Lower lobe of right lung (tissue), 2 donors: ENCODE results near the gene STRA8. TPM values are rescaled to one million over a fixed set of nuclear protein-coding genes. Genes with fewer than 3 reads are reported as not detected.

Experiments used
- ATAC-seq, 2 donors: fragments of 200-7000 bp; cut with Tn5 transposase; one replicate each; pipeline ENCODE4 v1.9.1; 2020 to 2022; ENCODE audit warnings: mild to moderate bottlenecking in 2 of 2, moderate library complexity in 2 of 2
- DNase-seq: peaks from one replicate; pipeline ENCODE4 v3.0.0-alpha.2; 2020
- H3K27ac ChIP-seq: fragments of 200-600 bp; one replicate; pipeline ENCODE4 v1.8.0; 2022
- H3K27me3 ChIP-seq: fragments of 200-600 bp; one replicate; pipeline ENCODE4 v1.8.0; 2022; ENCODE audit warnings: low read depth
- H3K36me3 ChIP-seq: fragments of 200-600 bp; one replicate; pipeline ENCODE4 v1.8.0; 2022; ENCODE audit warnings: mild to moderate bottlenecking
- H3K4me1 ChIP-seq: fragments of 200-600 bp; one replicate; pipeline ENCODE4 v1.8.0; 2022
- H3K4me3 ChIP-seq: fragments of 200-600 bp; one replicate; pipeline ENCODE4 v1.8.0; 2022; ENCODE audit warnings: mild to moderate bottlenecking
- H3K9me3 ChIP-seq: fragments of 200-600 bp; one replicate; pipeline ENCODE4 v1.8.0; 2022
- CTCF ChIP-seq: fragments of 200-600 bp; IDR thresholded peaks from one replicate; pipeline ENCODE4 v1.8.0; 2022; ENCODE audit warnings: antibody characterized with exemption, mild to moderate bottlenecking
- intact Hi-C: fragments of 100-400 bp; cut with DNase I; formaldehyde crosslinking; loops from one replicate; pipeline ENCODE4 v1.11.0; 2022
- total RNA-seq: library from RNA; stranded (reverse); fragmentation: NEBNext Ultra II Directional; extraction: Animal tissue kit (Norgen Biotek cat#: 25700); gene quantifications from one replicate; pipeline ENCODE4 v1.2.1, GENCODE V29; 2021
- donor health status: DM: no; HTN: yes; CAD: no; lungs with severe emphysema.

STRA8 gene
- total RNA-seq, 1 donor from 2014 or later, result not detected

DNA sequence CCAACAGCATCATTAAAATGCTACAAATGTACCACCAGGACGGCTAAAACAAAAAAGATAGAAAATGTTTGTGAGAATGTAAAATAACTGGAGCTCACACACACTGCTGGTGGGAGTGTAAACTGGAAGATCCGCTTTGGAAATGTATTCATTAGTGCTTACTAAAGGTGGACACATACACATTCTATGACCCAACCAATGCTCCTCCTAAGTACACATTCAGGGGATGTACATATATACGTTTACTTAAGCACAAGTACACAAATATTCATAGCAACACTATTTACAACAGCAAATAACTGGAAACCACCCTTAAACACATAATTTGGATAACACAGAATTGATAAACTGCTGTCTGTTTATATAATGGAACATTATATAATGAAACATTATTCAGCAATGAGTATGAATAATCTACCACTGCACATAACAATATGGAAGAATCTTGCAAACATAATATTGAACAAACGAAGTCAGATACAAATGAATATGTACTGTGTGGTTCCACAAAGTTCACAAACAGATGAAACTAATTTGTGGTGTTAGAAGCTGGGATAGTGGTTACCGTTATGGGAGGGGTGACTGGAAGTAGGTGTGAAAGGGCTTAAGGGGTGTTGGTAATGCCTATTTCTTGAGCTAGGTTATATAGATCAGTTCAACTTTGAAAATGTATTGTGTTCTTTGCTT lies 52.1 kb downstream of the STRA8 start:
- H3K27me3 ChIP-seq, result no peaks in the 10 kb centered on the region
- H3K36me3 ChIP-seq, result no peaks in the 10 kb centered on the region
- DNase-seq (no peak), ATAC-seq (no peak)
- intact Hi-C loops, result no loop called here
- H3K27ac ChIP-seq, result no peak overlapping the region
- no peaks in the 10 kb centered on the region for H3K4me1 ChIP-seq
- no peak overlapping the region for H3K4me3 ChIP-seq
- no peak for TF ChIP-seq CTCF
- no peaks in the 10 kb centered on the region for H3K9me3 ChIP-seq

DNA sequence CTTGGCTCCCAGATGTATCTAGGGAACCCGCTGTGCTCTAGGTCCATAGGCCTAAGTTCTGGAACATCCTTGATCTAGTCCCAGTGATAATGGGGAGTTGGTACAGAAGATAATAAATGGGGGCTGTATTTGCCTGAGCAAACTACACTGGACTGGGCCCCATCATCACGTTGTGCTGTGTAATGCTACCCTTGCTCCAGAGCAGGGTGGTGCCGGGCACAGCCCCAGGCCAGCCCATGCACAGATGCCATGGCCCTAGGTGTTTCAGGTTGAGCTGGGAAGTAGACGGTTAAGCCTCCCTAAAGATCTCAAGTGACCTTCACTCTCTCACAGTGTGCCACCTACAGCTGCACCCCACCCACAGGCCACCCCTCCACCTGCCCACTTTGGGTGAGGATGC lies 53.2 kb downstream of the STRA8 start:
- ATAC-seq, result no peak
- intact Hi-C loops, result no loop called here
- no peak for DNase-seq

DNA sequence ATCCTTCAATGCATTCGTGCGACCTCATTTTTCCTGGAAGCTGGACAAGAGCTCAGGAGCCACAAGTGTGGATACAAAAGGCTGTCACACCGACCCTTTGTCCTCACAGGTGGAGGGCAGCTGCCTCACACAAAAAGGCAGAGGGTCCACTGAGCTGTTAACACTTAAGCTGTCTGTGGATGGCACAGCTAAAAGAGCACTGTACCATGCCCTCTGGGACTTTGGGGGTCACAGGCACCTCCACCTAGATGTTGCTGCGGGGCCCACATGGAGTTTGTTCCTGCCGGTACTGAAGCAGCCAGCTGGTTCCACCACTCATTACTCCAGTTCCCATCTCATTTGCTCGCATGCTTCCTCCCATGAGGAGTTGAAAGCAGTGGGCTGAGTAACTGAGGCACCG lies 57.0 kb downstream of the STRA8 start:
- no peak overlapping the region for H3K4me3 ChIP-seq
- no peak for TF ChIP-seq CTCF
- H3K27me3 ChIP-seq, result no peaks in the 10 kb centered on the region
- ATAC-seq, result no peak
- intact Hi-C loops, result no loop called here
- no peak overlapping the region for H3K27ac ChIP-seq
- DNase-seq, result no peak
- H3K36me3 ChIP-seq, result no peaks in the 10 kb centered on the region
- H3K4me1 ChIP-seq, result no peaks in the 10 kb centered on the region
- no peaks in the 10 kb centered on the region for H3K9me3 ChIP-seq

More for the DNA sequence above, 53.2 kb downstream of the STRA8 start:
- Histone ChIP-seq H3K27ac (no peak overlapping the region), H3K4me3 (no peak overlapping the region), H3K4me1 (no peaks in the 10 kb centered on the region), H3K36me3 (no peaks in the 10 kb centered on the region), H3K9me3 (no peaks in the 10 kb centered on the region), H3K27me3 (no peaks in the 10 kb centered on the region)
- TF ChIP-seq CTCF, result no peak

GRCh38 chr7:135291809-135292253 lies 58.2 kb downstream of the STRA8 start:
- DNase-seq (no peak), ATAC-seq (no peak)
- no peak for TF ChIP-seq CTCF
- Histone ChIP-seq H3K27me3 (no peaks in the 10 kb centered on the region), H3K4me3 (no peak overlapping the region), H3K9me3 (no peaks in the 10 kb centered on the region), H3K36me3 (no peaks in the 10 kb centered on the region), H3K4me1 (no peaks in the 10 kb centered on the region), H3K27ac (no peak overlapping the region)
- intact Hi-C loops, result no loop called here

- no peaks in the 10 kb centered on the region for H3K9me3 ChIP-seq
- no peaks in the 10 kb centered on the region for H3K36me3 ChIP-seq
- no peak for DNase-seq
- H3K4me3 ChIP-seq, result no peak overlapping the region
- H3K27me3 ChIP-seq, result no peaks in the 10 kb centered on the region
- no peak for TF ChIP-seq CTCF
- no peak for ATAC-seq
- no peak overlapping the region for H3K27ac ChIP-seq
- intact Hi-C loops, result no loop called here
- no peaks in the 10 kb centered on the region for H3K4me1 ChIP-seq
These were observed 65.6 kb downstream of the STRA8 start for GRCh38 chr7:135299235-135299634.
